Heart left ventricle (tissue), 13 donors: ENCODE data around the gene RBM38.

Source experiments
- CTCF ChIP-seq, 12 donors: fragments of 200-600 bp; sonication (generic) in 4 of 12; IDR thresholded peaks; one replicate each; pipeline versions ENCODE4 v1.5.0 to v1.8.0; 2018 to 2022; ENCODE audit warnings: antibody characterized with exemption in 12 of 12, mild to moderate bottlenecking in 5 of 12
- POLR2A ChIP-seq, 2 donors: fragments of 450-650 bp; IDR thresholded peaks; one replicate each; pipeline ENCODE4 v1.6.1; 2017; ENCODE audit warnings: antibody characterized with exemption in 2 of 2, mild to moderate bottlenecking in 2 of 2, moderate library complexity in 2 of 2
- donor health status: ischemic (EF 13 %, LVEDD 7.1; RV severe dilation, severe dysfunction).
- donor health status: DM: no; HTN: yes; CAD: no.
- donor health status: DM: no; HTN: no; CAD: no.
- donor health status: ischemic (EF 25% LVEDD 6.9; RV normal size, moderate dysfunction).
- donor health status: ischemic (EF 25% LVEDD 5.7; RV mildly dilated, moderate dysfunction).
- donor health status: ischemic (EF 35%, LVEDD 5.7; RV mildly dilated, moderate dysfunction).
- donor health status: nonischemic (EF 11% LVEDD 7.7; RV severe dilation, severe dysfunction).
- donor health status: DM: yes; HTN: yes; CAD: no.
- donor health status: PGD.
- donor health status: ischemic (EF 29% LVEDD 5.4; RV normal size, mild dysfunction).
- donor health status: nonischemic (EF 23%, LVEDD 6.1; RV moderate dilation, normal function).

GRCh38 chr20:57400231-57400701 lies 9.1 kb downstream of the RBM38 start:
- TF ChIP-seq CTCF (IDR thresholded peaks at IDR 0.05) (peak in 2 of 12 donors; percentile 10 to 15), POLR2A (IDR thresholded peaks at IDR 0.05) (no peak)
